Natural killer cell treated with Interleukin-12 subunit alpha and Interleukin-12 subunit beta and Interleukin-15 and Interleukin-18, amount 100 ng/mL, for 72 hours (primary cell): ENCODE measurements around the gene LRP5. TPM values are rescaled to one million over a fixed set of nuclear protein-coding genes. Genes with fewer than 3 reads are reported as not detected.
A peak's percentile ranks its signal among the peaks of the same experiment; 100 is the strongest.
"Not testable (repeated sequence)": the region's sequence is repeated elsewhere in the genome, so short reads cannot be mapped to it uniquely, and the experiment has no call there.

ENCODE experiments used
- ATAC-seq, 2 donors: fragments of 150-1000 bp; cut with Tn5 transposase in 1 of 2; sonication (Bioruptor Pico), chemical (Tn5 transposase) in 1 of 2; 2 replicates each; pipeline ENCODE4 v1.10.0; 2021
- DNase-seq: peaks from one replicate; pipeline ENCODE4 v3.0.0; 2022; ENCODE audit warnings: low spot score
- H3K27ac Mint-ChIP-seq, 2 donors: 1 replicate in 1 of 2; 2 replicates in 1 of 2; pipeline ENCODE4 v1.8.0; 2022; ENCODE audit warnings: mixed read lengths in 2 of 2, mild to moderate bottlenecking in 1 of 2, moderate library complexity in 1 of 2
- H3K27me3 Mint-ChIP-seq, 2 donors: 1 replicate in 1 of 2; 2 replicates in 1 of 2; pipeline ENCODE4 v1.8.0; 2022; ENCODE audit warnings: mixed read lengths in 2 of 2
- H3K36me3 Mint-ChIP-seq: one replicate; pipeline ENCODE4 v1.8.0; 2022; ENCODE audit warnings: mixed read lengths
- H3K4me1 Mint-ChIP-seq, 2 donors: 1 replicate in 1 of 2; 2 replicates in 1 of 2; pipeline ENCODE4 v1.8.0; 2022; ENCODE audit warnings: low read depth in 2 of 2, mixed read lengths in 2 of 2, mild to moderate bottlenecking in 1 of 2
- H3K4me3 Mint-ChIP-seq: one replicate; pipeline ENCODE4 v1.8.0; 2022; ENCODE audit warnings: mixed read lengths
- H3K9me3 Mint-ChIP-seq: 2 replicates; pipeline ENCODE4 v1.8.0; 2022; ENCODE audit warnings: mixed read lengths
- total RNA-seq, 2 donors: library from RNA; stranded (reverse); gene quantifications; one replicate each; pipeline ENCODE4 v1.2.3, GENCODE V29; 2022

Gene LRP5
- total RNA-seq, 2 donors from 2014 or later = 0.93 to 2.1 TPM

DNA sequence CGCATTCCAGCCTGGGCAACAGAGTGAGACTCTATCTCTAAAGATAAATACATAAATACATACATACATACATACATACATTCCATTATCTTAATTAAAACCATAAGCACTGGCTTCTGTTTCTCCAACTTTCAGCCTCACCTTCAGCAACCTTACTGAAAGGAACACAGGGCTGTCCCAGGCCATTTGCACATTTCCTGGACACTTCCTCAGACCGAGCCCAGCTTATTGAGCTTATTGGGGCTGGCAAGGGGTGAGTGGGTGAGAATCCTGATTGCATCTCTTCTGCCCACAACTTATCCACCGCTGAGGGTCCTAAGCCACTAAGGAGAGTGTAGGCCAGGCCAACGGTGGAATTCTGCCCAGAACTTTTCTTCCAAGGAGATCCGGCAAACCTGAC, 16.5 kb upstream of the LRP5 start:
- no peaks in the 10 kb centered on the region for H3K4me1 Mint-ChIP-seq
- no peaks in the 10 kb centered on the region for H3K9me3 Mint-ChIP-seq
- no peak overlapping the region for H3K27ac Mint-ChIP-seq
- no peaks in the 10 kb centered on the region for H3K36me3 Mint-ChIP-seq
- no peak overlapping the region for H3K4me3 Mint-ChIP-seq
- H3K27me3 Mint-ChIP-seq = no peaks in the 10 kb centered on the region
- ATAC-seq (no peak), DNase-seq (no peak)

DNA sequence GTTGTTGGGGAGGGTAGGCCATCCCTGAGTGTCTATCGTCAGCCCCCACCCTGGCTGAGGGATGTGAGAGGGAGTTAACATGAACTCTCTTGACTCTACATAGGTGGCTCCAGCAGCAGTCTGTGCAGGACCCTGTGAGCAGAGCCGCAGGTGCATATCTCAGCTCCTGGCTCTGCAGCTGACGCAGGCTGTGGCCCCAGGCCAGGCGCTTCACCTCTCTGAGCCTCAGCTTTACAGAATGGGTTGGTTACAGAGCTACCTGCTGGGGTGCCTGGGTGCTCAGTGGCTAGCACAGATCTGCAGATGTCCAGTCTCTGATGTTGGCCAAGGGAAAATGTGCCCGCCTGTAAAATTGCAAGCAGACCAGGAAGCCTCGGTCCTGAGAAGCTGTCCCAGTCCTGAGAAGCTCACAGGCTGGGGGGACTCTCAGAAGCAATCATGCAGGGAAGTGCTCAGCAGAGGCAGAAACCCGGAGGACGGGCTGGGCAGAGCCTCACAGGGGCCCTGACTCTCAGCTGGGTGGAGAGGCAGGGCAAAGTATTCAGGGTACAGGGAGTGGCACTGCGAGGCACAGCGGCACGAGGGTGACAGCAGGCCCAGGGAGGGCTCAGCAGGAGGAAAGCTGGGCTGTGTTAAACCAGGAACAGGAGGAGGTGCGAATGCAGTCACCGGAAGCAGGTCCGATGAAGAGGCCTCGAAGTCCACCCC, 15.9 kb upstream of the LRP5 start:
- no peaks in the 10 kb centered on the region for H3K36me3 Mint-ChIP-seq
- H3K9me3 Mint-ChIP-seq = no peaks in the 10 kb centered on the region
- H3K27ac Mint-ChIP-seq = no peak overlapping the region
- no peaks in the 10 kb centered on the region for H3K4me1 Mint-ChIP-seq
- DNase-seq (no peak), ATAC-seq (no peak)
- no peaks in the 10 kb centered on the region for H3K27me3 Mint-ChIP-seq
- no peak overlapping the region for H3K4me3 Mint-ChIP-seq

DNA sequence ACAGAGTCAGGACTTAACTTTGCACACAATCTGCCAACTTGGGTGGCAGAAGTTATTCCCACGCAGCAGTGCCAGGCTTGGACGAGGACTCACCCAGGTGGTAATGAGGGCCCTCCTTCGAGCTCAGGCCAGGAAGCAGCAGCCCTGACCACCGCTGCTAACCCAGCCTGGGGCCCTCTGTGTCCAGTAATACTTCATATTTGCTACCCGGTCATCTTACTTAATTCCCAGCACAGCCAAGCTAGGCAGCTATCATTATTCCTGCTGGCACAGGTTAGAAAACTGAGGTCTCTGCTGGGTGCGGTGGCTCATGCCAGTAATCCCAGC, 15.4 kb upstream of the LRP5 start:
- DNase-seq (no peak), ATAC-seq (no peak)
- no peak overlapping the region for H3K27ac Mint-ChIP-seq
- H3K36me3 Mint-ChIP-seq = no peaks in the 10 kb centered on the region
- no peaks in the 10 kb centered on the region for H3K27me3 Mint-ChIP-seq
- no peak overlapping the region for H3K4me3 Mint-ChIP-seq
- no peaks in the 10 kb centered on the region for H3K4me1 Mint-ChIP-seq
- H3K9me3 Mint-ChIP-seq = no peaks in the 10 kb centered on the region

DNA sequence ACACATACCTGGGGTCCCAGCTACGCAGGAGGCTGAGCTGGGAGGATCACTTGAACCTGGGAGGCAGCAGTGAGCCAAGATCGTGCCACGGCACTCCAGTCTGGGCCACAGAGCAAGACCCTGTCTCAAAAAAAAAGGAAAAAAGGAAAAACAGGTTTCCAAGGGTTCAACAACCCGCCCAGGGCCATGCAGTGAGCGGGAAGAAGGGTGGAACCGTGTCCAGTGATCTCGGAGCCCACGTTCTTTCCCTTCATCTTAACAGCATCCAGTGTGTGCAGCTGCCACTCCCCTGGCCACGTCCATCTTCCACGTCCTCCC, 14.9 kb upstream of the LRP5 start:
- DNase-seq (no peak), ATAC-seq (no peak)
- Mint-ChIP-seq H3K27ac (no peak overlapping the region), H3K36me3 (no peaks in the 10 kb centered on the region), H3K4me3 (no peak overlapping the region), H3K4me1 (no peaks in the 10 kb centered on the region), H3K27me3 (no peaks in the 10 kb centered on the region), H3K9me3 (no peaks in the 10 kb centered on the region)

DNA sequence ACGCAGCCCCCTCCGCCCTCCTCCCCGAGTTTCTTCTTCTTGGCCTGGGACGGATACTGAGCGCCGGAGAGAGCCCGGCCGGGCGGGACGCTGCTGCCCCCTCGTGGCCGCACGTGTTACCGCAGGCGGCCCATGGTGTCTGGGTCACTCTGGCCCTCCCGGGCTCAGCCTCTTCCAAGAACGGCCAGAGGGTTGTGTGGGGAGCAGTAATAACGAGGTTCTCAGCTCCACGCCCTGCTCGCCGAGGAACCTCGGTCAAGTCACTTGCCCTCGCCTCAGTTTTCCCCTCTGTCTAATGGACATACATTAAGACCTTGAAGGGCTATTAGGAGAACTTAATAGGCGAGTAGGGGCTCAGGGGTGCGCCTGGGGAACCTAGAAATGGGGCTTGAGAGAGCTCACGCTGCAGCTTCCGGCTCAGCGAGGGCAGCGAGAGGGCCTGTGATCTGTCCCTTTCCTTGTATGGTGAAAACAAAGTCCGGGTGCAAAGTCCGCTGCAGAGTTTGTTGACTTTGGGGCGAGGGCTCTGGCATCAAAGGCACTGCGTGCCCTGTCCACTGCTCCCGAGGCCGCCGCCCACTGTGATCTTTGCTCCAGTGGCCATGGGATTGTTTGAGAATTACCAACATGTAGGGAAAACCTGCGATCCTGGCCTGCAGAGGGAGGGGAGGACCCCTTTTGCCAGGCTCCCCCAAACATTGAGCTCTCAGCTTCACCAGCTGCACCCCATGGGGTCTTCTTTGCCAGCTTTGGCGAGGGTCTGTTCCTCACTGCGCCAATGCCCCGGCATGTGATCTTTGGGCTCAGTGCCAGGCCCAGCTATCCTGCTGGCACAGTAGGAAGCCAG, 14.4 kb upstream of the LRP5 start:
- DNase-seq (peak; percentile 80), ATAC-seq (peak; percentile 94 to 95)
- no peaks in the 10 kb centered on the region for H3K36me3 Mint-ChIP-seq
- no peaks in the 10 kb centered on the region for H3K27me3 Mint-ChIP-seq
- no peak overlapping the region for H3K4me3 Mint-ChIP-seq
- H3K4me1 Mint-ChIP-seq = no peaks in the 10 kb centered on the region
- no peaks in the 10 kb centered on the region for H3K9me3 Mint-ChIP-seq
- no peak overlapping the region for H3K27ac Mint-ChIP-seq

DNA sequence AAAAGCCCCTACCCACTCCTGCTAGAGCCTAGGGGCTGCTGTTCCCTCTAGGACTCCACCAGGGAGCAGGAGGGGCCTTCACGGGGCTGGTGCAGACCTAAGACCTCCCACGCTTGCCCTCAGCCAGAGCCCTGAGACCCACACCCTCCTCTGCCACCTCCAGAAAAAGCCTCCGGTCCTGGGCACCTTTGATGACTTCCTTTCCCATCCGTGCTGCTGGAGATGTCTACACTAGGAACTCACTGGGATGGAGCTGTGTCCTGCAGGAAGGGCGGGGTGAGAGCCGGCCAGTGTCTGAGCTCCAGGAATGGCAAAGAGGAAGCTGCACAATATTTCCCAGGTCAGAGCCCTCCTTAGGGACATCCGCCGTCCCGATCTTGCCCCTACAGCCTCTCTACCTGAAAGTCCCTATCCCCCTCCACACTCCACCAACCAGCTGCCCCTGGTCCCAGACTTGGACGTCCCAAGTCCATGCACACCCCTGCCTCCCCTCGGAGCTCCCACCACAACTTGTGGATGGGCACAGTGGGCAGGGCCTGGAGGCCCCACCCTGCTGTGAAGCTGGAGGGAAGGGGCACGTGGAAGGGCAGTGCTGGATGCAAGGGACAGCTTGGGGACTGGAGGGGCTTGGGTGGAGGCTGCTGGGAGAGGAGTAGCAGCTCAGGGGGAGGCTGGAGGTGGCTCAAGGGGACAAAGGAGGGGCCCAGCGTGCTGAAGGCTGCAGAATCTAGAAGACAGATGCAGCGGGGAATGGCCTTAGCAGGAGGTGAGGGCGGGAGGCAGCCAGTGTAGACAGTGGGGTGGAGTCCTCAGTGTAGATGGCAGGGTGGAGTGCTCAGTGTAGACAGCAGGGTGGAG, 13.5 kb upstream of the LRP5 start:
- Mint-ChIP-seq H3K4me1 (no peaks in the 10 kb centered on the region), H3K9me3 (no peaks in the 10 kb centered on the region), H3K27ac (no peak overlapping the region), H3K27me3 (no peaks in the 10 kb centered on the region), H3K4me3 (no peak overlapping the region), H3K36me3 (no peaks in the 10 kb centered on the region)
- no peak for DNase-seq
- no peak for ATAC-seq

DNA sequence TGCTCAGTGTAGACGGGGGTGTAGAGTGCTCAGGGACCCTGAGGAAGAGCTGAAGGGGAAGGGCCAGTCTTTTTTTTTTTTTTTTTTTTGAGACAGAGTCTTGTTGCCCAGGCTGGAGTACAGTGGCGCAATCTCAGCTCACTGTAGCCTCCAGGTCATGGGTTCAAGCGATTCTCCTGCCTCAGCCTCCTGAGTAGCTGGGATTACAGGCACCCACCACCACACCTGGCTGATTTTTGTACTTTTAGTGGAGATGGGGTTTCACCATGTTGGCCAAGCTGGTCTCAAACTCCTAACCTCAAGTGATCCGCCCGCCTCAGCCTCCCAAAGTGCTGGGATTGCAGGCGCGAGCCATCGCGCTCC, 12.9 kb upstream of the LRP5 start:
- not testable (repeated sequence) for ATAC-seq, H3K4me1 Mint-ChIP-seq, H3K4me3 Mint-ChIP-seq, H3K9me3 Mint-ChIP-seq, DNase-seq, H3K36me3 Mint-ChIP-seq, H3K27ac Mint-ChIP-seq, H3K27me3 Mint-ChIP-seq

GRCh38 chr11:68300076-68300830, 12.1 kb upstream of the LRP5 start:
- H3K27me3 Mint-ChIP-seq = no peaks in the 10 kb centered on the region
- no peak for DNase-seq
- H3K27ac Mint-ChIP-seq = no peak overlapping the region
- ATAC-seq = no peak
- no peaks in the 10 kb centered on the region for H3K36me3 Mint-ChIP-seq
- H3K4me1 Mint-ChIP-seq = no peaks in the 10 kb centered on the region
- H3K4me3 Mint-ChIP-seq = no peak overlapping the region
- H3K9me3 Mint-ChIP-seq = no peaks in the 10 kb centered on the region

DNA sequence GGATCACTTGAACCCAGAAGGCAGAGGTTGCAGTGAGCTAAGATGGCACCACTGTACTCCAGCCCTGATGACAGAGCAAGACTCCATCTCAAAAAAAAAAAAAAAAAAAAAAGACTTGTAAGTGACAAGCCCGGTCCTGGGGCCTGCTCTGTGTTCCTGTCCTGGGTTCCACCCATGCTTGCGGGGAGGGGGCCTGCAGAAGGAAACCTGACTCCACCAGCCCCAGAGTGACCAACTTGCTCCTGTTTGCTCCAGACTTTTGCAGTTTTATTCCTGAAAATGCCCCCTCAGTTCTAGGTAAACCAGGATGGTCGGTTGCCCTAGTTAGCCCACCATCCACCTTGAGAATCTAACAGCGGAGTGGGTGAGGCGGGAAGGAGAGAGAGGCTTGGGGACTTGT, 10.1 kb upstream of the LRP5 start:
- peaks cover 0 to 5% of the 10 kb centered on the region in 2 donors for H3K4me1 Mint-ChIP-seq
- no peak overlapping the region for H3K4me3 Mint-ChIP-seq
- no peaks in the 10 kb centered on the region for H3K9me3 Mint-ChIP-seq
- no peaks in the 10 kb centered on the region for H3K27me3 Mint-ChIP-seq
- no peak for DNase-seq
- ATAC-seq = no peak
- H3K27ac Mint-ChIP-seq = no peak overlapping the region
- H3K36me3 Mint-ChIP-seq = no peaks in the 10 kb centered on the region

GRCh38 chr11:68302670-68303069, 9.7 kb upstream of the LRP5 start:
- no peak overlapping the region for H3K4me3 Mint-ChIP-seq
- H3K4me1 Mint-ChIP-seq = peaks cover 0 to 5% of the 10 kb centered on the region in 2 donors
- ATAC-seq (no peak), DNase-seq (no peak)
- no peaks in the 10 kb centered on the region for H3K36me3 Mint-ChIP-seq
- no peak overlapping the region for H3K27ac Mint-ChIP-seq
- H3K9me3 Mint-ChIP-seq = no peaks in the 10 kb centered on the region
- H3K27me3 Mint-ChIP-seq = no peaks in the 10 kb centered on the region

- Mint-ChIP-seq H3K36me3 (no peaks in the 10 kb centered on the region), H3K27me3 (no peaks in the 10 kb centered on the region), H3K4me3 (no peak overlapping the region), H3K9me3 (no peaks in the 10 kb centered on the region), H3K4me1 (peaks cover 0 to 5% of the 10 kb centered on the region in 2 donors), H3K27ac (no peak overlapping the region)
- DNase-seq (no peak), ATAC-seq (no peak)
These were observed 9.3 kb upstream of the LRP5 start for GRCh38 chr11:68303083-68303482.

DNA sequence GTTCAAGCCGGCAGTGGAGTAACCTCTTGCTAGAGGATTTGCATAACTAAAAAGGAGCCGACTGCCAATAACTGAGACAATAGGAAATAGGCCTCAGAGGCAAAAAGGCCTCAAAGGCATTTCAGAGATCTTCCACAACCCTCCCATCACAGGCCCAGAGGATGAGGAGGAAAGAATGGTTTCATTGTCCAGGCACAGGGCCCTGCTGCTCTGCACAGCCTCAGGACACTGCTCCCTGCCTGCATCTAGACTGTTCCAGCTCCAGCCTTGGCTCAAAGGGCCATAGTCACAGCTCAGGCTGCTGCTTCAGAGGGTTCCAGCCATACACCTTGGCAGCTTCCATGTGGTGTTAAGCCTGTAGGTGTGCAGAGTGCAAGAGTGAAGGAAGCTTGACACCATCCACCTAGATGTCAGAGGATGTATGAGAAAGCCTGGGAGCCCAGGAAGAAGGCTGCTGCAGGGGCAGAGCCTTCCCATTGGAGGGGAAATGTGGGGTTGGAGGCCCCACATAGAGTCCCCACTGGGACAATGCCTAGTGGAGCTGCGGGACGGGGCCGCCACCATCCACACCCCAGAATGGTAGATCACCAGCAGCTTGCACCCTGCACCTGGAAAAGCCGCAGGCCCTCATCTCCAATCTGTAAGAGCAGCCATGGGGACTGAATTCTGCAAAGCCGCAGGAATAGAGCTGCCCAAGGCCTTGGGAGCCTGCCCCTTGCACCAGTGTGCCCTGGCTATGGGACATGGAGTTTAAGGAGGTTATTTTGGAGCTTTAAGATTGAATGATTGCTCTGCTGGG, 8.2 kb upstream of the LRP5 start:
- peak in 1 of 2 donors; percentile 24 for ATAC-seq
- no peak for DNase-seq
- no peaks in the 10 kb centered on the region for H3K9me3 Mint-ChIP-seq
- no peaks in the 10 kb centered on the region for H3K36me3 Mint-ChIP-seq
- H3K27ac Mint-ChIP-seq = no peak overlapping the region
- H3K4me1 Mint-ChIP-seq = peaks cover 0 to 5% of the 10 kb centered on the region in 2 donors
- H3K4me3 Mint-ChIP-seq = no peak overlapping the region
- H3K27me3 Mint-ChIP-seq = no peaks in the 10 kb centered on the region

GRCh38 chr11:68306636-68307035, 5.8 kb upstream of the LRP5 start:
- Mint-ChIP-seq H3K9me3 (no peaks in the 10 kb centered on the region), H3K4me1 (peaks cover 0 to 7% of the 10 kb centered on the region in 2 donors), H3K4me3 (no peak overlapping the region), H3K27me3 (peaks cover 8 to 12% of the 10 kb centered on the region in 2 donors), H3K27ac (no peak overlapping the region), H3K36me3 (no peaks in the 10 kb centered on the region)
- no peak for ATAC-seq
- DNase-seq = no peak
